DMS53 treated with DMSO at 0.1 percent for 48 hours (cell line): ENCODE data around the gene AQP3.
"Not testable (repeated sequence)": the region's sequence is repeated elsewhere in the genome, so short reads cannot be mapped to it uniquely, and the experiment has no call there.

Source experiments
- DNase-seq: peaks from one replicate; lab custom pipeline; 2025; ENCODE audit not compliant: unreplicated experiment; lab: John Stamatoyannopoulos, UW

Gene AQP3

DNA sequence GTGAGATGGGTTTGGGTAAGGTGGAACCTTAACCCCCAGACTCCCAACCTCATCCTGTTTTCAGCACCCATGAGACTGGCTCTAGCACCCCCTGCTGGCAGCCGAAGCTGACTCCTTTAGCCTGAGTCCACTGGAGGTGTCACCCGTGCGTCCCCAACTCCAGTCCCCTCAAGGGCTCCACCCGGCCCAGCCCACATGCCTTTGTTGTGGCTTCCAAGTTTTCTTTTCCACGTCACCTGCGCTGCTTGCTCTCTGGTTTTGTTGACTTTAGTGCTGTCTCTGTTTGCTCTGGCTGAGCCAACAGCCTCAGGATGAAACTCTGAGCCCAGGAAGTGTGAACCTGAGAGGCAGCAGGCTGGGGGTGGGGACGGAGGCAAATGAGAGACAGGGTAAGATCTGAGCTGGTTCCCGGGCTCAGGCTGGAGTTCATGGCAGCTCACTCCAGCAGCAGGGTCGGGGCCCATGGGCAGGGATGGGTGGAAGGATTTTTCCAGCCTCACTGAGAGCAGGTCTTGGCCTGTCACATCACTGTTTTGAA lies 31.8 kb downstream of the AQP3 start:
- peak; percentile 97 for DNase-seq

DNA sequence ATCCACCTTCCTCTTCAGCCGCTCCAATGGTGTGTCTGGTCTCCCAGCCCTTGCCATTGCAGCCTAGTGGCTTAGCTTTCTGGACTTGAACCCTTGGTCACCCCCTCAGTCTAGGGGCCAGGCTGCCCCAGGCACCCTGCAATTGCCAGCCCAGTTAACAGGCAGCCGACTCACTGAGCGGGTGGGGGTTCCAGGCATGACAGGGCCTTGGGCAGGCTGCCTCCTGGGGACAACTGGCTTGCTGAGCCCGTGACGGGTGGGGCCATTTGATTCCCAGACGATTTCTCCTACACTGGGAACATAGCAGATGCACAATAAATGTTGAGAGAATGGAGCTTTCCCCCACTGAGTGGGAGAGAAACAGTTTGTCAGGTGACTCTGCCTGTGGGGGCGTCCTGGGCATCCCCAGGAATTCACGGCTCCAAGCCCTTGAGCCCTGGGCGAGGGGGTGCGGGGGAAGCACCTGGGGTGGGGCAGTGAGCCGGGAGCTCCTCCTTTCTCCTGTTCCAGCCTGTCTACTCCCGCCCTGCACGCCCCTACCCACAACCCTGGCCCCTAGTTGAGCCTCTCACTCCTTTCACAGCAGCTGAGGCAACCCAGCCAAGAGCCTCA lies 32.4 kb downstream of the AQP3 start:
- DNase-seq = no peak

DNA sequence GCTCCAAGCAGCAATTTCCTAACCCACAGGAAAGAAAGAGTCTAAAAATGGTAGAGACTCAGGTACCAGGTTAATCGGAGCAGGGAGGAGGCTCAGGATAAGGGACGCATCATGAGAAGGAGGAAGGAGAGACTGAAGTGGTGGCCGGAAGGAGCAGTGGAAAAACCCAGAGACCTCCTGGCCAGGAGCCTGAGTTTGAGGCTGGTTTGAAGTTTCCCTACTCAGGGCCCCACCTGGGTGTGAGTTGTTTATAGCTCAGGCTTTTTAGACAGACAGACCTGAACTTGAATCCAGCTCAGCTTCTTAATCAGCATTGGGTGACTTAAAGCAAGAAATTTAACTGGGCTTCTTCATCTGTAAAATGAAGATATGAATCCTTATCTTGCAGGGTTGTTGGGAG lies 33.1 kb downstream of the AQP3 start:
- DNase-seq = no peak

DNA sequence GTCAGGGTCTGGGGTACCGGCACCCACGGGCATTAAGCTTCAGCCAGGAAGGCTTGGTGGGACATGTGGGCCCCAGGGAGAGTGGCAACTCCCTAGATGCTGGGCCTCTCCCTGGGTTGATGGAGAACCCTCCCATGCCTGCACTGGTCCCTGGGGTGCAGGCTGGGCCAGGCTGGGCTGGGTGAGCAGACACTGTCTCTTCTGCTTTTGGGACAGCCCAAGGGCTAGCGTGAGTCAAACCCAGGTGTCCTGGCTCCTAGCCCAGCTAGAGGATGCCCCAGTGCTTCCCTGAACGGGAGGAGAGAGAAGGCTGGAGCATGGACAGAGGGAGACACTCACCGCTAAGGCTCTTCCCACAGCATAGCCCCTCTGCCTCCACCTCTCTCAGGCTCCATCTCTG lies 39.3 kb downstream of the AQP3 start:
- no peak for DNase-seq

DNA sequence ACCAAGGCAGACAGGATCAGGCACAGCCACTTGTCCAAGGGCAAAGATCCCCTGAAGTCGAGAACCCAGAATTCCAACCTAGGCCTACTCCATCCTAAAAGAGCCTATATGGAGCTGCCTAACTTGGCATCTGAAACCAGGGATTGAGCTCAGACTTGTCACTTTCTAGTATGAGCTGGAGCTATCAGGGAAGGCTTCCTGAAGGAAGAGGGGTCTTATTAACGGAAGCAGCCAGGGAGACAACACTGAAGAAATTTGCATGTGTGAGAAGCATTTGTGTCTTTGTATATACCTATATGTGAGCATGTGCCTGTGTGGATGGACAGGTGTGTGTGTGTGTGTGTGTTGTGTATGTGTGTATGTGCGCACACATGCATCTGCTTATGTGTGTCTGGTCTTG lies 40.3 kb downstream of the AQP3 start:
- no peak for DNase-seq

DNA sequence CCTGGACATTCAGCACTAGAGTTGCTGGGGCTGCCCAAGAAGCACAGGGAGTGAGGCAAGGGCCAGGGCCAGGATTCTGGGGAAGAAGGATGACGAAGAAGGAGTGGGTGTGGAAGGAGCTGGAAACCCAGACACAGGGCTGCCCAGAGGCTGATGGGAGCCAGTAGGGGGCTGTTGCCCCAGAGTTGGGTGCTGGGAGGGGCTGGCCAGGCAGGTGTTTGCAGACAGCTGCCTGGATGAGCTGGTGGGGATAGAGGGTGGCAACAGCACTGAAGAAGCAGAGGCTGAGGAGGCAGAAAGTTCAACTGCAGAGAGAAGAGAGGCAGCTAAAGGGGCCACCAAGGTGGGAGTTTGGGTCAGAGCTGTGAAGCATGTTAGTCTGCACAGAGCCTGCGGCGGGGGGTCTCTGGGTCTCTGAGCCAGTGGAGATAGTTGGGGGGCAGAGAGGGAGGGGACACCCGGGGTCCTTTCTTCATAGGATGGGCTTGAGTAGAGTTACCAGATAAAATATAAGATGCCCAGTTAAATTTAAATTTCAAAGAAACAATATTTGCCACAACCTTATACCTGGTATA lies 42.5 kb downstream of the AQP3 start:
- DNase-seq = no peak

DNA sequence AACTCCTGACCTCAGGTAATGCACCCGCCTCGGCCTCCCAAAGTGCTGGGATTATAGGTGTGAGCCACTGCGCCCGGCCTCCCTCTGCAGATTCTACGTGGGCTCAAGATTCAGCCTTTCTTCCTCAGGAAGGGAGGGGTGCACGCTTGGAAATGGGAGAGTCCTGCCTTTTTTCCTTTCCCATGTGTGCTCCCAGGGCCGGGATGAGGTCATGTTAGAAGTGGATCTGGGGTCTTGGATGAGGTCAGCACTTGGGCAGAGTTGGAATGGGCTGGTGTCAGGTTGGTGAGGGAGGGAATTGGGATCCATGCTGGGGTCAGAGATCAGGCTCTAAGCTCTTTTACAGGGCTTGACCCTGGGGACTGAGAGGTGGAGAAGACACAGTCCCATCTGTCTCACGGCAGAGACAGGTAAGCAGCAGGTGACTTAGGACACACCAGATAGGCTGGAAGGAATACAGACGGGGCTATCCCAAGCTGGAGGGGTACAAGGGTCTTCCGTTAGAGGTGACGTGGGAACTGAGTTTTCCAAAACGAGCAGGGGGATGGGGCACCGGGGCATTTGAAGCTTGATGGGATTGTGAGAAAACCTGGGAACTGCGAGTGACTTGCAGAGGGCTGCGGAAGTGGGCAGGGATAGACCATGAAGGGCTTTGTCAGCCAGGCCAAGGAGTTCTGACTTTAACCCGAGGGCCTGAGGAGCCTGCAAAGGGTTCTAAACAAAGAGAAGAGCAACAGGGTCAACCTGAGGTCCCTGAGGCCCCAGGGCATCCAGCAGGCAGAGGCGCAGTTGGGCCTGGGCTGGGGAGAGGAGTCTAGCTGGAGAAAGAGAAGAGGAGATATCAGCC lies 43.2 kb downstream of the AQP3 start:
- no peak for DNase-seq

DNA sequence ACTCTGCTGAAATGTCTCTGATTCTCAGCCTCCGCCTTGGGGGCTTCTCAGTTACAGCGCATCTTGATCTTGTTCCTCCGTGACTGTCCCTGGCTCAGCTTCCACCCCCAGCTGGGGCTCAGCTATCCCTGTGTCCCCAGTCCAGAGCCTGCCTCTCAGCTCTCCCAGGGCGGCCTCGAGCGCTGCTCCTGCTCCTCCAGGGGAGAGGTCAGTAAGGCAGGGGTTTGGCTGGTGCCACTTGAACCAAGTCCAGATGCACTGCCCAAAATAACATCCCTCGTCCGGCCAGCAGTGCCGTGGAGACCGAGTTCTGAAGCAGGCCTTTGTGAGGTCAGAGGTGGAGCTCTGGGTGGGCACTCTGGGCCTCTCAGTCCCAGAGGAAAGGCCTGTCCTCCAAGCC lies 45.0 kb downstream of the AQP3 start, which contains the start of gene AQP7:
Gene AQP7 (minus strand): TSS at position 198 of the 400 bp plus-strand sequence. CDS start 1,306 bp downstream, outside the sequence.
- not testable (repeated sequence) for DNase-seq

DNA sequence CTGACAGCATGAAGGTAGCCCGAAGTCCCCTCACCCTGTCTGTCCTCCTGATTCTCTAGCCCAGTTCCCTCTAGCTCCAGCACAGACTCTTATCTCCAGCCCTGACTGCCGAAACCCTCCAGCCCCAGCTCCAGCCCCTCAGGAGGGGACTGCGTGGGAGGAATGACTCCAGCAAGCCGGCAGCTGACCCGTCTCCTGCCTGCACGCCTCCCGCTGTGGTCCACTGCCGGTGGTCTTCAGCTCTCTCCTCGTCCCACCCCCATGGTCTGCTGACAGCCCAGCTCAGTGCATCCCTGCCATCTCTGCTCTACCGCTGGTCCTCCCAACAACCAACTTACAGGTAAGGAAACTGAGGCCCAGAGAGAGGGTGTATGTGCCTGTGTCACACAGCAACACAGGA lies 45.6 kb downstream of the AQP3 start:
- not testable (repeated sequence) for DNase-seq

DNA sequence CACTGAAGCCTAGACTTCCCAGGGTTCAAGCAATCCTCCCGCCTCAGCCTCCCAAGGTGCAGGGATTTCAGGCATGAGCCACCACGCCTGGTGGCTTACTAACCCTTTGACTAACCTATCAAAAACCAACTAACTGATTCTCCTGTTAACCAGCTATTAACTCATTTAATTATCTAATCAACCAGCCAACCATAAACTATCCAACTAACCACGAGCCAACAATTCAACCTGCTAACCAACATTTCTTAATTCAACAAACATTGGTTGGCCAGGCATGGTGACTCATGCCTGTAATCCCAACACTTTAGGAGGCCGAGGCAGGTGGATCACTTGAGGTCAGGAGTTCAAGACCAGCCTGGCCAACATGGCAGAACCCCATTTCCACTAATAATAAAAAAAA lies 48.3 kb downstream of the AQP3 start:
- not testable (repeated sequence) for DNase-seq

DNA sequence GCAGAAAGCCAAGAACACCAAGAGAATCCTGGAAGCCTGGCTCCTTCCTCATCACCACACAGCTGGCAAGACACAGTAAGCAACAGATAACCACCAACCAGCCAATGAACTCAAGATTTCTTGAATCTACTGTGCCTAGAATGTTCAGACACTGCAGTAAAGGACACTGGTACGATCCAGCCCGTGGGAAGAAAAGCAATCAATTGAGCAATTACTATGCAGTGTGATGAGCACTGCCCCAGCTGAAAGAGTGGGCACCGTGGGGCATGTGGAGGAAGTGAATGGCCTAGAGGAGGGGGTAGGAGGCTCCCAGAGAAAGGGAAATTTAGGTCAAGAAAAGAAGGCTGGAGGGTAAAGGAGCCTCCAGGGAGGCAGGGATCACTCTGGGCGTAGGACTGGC lies 49.6 kb downstream of the AQP3 start:
- not testable (repeated sequence) for DNase-seq

DNA sequence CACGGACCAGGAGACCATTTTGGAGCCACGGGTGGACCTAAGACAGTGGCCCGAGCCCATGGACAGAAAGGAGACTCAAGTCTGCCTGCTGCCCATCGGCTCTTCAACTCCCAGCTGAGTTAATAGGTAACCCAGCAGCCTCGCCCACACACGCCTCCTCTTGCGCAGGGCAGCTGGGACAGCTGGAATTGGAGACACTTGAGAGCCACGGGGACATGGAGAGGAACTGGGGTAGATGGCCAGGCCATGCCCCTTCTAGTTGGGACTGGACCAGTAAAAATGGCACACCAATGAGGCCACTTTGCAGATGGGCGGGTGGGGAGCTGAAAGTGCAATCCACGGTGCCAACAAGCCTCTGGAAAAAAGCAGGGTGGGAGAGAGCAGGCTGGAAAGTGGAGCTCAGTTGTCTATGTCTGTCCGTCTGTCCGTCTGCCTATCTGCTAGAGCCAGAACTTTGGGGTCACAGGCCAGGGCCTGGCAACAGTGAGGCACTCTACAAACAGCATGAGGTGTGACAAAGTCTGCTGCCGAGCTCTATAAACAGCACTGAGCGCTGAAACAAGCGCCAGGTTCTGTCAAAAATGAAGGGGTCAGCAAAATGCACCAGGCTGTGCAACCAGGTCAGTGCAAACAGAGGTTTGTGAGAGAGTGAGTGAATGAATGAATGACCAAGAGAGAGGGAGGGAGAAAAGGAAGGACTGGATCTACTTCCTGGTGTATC lies 52.1 kb downstream of the AQP3 start:
- DNase-seq = peak; percentile 72

DNA sequence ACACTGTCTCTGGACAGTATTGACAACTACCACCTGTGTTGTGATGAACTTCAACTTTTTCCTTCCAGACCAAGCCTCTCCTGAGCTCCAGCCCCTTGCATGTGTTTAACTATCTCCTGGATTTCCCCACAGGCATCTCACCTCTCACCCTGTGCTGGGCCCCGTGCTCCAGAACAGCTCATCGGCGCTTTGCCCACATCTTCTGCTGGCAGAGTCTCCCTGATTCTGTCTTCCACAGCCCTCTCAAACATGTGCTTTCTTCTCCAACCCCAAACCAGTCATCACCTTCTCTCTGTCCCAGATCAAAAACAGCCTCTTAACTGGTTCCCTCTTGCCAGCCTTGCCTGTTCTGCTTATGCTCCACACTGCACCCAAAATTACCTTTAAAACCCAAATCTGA lies 53.4 kb downstream of the AQP3 start:
- not testable (repeated sequence) for DNase-seq

DNA sequence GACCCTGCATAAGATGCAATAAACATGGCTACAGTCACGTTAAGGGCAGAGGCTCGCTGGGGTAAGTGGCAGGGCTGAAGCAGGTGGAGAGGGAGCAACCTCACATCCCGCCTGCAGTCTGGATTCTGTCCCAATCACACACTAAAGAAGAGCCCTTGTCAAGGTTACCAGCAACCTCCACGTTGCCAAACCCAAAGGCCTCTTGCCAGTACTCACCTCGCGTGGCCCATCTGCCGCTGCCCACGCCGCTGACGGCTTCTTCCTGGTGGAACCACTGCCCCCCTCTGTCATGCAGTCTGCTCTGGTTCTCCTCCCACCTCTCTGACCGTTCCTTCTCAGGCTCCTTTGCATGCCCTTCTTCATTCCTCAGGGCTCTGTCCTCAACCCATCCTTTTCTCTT lies 53.8 kb downstream of the AQP3 start:
- no peak for DNase-seq

DNA sequence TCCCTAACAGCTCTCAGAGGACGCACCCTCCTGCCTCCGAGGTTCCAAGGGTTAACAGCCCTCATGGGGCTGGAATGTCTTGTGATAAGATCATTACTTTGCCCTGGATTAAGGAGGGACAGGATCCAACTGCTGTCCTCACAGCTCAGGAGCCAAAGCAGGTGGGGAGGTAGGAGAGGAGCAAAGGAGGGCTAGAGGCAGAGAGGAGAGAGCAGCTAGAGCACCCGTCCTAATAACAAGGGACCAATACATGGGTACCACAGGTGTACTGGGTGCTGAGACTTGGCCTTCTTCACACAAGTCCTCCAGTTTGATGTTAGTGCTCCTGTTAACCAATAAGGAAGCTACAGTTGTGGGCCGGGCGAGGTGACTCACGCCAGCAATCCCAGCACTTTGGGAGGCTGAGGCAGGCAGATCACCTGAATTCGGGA lies 54.8 kb downstream of the AQP3 start:
- DNase-seq = not testable (repeated sequence)
